NCI-H2171 treated with DMSO at 0.1 percent for 48 hours (cell line): ENCODE data around the gene RECK.
A peak's percentile ranks its signal among the peaks of the same experiment; 100 is the strongest.
"Not testable (repeated sequence)": the region's sequence is repeated elsewhere in the genome, so short reads cannot be mapped to it uniquely, and the experiment has no call there.

Experiments
- DNase-seq: peaks from one replicate; lab custom pipeline; 2025; lab: John Stamatoyannopoulos, UW

The RECK gene

GRCh38 chr9:36063804-36064447 is 27.2 kb downstream of the RECK start:
- DNase-seq: no peak

DNA sequence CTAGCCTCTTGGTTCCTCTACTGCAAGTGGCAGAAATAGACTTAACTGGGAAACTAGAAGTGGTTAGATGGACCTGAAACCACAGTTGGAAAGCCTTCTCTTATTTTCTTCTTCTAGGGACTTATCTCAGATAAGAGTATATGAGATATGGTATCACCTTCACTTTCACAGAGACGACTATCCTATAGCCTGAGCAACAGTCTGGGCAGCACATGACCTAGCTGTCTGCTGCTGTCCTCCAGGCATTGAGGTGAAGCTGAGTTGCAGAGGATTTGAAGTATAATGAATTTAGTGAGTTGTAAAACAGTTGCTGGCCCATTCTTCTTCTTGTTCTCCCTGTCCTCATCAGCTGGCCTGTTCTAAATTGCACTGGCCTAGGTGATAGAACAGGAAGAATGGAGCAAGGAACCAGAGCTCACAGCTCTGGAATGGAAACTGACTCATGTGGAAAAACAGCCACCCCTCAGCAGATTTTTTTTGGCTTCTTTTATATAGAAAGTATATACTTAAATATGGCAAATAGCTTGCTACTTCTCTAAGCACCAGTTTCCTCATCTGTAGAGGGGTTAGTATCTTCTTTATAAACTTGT is 27.8 kb downstream of the RECK start:
- DNase-seq: no peak

GRCh38 chr9:36074055-36074454 is 37.3 kb downstream of the RECK start:
- no peak for DNase-seq

- peak; percentile 71 for DNase-seq
Measured at GRCh38 chr9:36074870-36075532, 38.3 kb downstream of the RECK start.

GRCh38 chr9:36078051-36078450 is 41.3 kb downstream of the RECK start:
- DNase-seq: no peak

- no peak for DNase-seq
Measured at GRCh38 chr9:36080519-36080918, 43.8 kb downstream of the RECK start.

- DNase-seq: no peak
Measured at GRCh38 chr9:36082931-36083330, 46.2 kb downstream of the RECK start.

DNA sequence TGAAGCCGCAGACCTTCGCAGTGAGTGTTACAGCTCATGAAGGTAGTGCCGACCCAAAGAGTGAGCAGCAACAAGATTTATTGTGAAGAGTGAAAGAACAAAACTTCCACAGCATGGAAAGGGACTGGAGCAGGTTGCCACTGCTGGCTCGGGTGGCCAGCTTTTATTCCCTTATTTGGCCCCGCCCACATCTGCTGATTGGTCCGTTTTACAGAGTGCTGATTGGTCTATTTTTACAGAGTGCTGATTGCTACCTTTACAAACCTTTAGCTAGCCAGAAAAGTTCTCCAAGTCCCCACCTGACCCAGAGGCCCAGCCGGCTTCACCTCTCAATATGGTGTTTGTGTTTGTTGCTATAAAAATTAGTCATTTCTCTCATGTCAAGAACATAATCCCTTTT is 49.7 kb downstream of the RECK start:
- DNase-seq: no peak

DNA sequence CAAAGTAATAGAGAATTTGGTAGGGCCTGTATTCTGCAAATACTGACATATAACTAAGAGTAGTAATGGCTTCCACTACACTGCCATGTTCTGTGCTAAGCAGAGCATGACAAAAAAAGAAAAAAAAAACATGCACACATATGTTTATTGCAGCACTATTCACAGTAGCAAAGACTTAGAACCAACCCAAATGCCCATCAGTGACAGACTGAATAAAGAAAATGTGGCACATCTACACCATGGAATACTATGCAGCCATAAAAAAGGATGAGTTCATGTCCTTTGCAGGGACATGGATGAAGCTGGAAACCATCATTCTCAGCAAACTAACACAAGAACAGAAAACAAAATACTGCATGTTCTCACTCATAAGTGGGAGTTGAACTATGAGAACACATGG is 50.3 kb downstream of the RECK start:
- DNase-seq: not testable (repeated sequence)

DNA sequence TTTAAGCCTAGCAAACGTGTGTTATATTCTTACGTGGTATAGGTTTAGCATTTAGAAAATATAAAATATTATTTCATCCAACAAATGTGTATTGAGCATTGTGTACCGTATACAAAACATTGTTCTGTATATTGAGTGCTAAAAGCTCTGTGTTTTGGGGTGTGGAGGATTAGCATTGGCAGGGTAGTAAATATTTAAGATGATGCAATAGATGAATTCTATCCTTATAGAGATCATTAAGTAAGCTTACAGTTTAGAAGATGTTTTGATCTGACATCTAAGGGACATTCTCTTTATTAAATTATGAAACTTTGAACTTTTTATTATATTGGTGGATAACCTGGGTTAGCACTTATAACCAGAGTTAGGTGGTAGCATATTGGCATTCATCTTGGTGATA is 51.3 kb downstream of the RECK start:
- DNase-seq: no peak

DNA sequence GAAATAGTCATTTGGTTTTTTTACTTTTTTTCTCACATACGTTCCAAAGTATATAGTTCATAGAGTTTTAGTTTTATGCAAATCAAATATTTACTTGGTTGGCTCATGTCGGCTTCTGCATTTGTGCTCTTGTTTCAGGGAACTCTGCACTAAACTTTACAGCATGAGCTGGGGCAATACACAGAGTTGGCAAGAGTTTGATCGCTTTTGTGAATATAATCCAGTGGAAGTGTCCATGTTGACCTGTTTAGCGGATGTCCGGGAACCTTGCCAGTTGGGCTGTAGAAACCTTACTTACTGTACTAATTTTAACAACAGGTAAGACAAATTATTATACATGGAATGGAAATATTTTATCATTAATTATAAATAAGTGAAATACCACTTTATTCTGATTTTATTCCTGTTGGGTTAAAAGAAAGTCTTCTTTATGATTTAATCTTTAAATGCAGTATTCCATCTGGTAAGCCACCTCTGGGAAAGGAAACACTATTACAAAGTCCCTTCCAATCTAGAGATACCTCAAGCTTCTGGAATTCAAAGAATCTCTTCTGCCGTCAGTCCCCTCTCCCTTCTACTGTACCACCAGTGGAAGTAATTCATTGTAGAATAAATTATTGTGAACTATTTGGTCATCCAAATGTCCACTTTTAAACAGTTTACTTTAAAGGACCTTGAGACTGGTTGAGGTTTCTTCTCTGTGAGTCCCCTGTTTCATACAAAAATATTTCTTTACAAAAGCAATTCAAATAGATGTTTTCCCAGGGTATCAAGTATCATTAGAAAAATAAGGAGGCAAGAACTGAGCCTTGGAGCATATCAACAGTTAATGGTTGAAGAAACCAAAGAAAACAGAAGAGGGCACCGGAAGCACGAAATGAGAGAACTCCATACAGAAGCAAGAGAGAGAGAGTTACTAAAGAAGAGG is 54.6 kb downstream of the RECK start:
- no peak for DNase-seq

GRCh38 chr9:36092014-36092413 is 55.3 kb downstream of the RECK start:
- no peak for DNase-seq

GRCh38 chr9:36092509-36093215 is 55.9 kb downstream of the RECK start:
- no peak for DNase-seq

DNA sequence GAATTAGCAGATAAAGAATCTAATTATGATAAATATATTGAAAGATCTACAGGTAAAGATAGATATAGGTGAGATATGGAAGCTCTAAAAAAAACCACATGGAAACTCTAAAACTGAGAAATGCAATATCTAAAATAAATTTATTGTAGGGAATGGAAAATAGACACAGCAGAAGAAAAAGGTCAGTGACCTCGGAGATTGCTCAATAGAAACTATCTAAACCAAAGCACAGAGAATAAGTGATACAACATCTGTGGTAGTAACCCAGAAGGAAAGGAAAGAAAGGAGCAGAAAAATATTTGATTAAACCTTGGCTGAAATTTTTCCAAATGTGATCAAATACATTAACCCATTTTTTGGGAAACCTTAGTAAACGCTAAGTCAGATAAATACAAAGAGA is 56.7 kb downstream of the RECK start:
- DNase-seq: no peak

DNA sequence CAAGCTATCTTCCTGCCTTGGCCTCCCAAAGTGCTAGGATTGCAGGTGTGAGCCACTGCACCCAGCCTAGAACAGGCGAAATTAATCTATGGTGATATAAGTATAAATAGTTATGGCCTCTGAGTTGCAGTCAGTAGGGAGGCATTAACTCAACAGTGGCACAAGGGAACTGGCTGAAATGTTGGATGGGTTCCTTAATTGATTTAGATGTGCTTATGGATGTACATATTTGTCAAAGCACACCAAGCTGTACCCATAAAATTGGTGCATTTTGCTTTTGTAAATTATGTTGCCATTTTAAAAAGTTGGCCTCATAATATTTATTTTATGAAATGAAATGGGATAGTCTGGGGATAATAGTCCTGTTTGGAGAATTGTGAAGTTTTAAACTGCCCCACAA is 63.0 kb downstream of the RECK start:
- DNase-seq: no peak

DNA sequence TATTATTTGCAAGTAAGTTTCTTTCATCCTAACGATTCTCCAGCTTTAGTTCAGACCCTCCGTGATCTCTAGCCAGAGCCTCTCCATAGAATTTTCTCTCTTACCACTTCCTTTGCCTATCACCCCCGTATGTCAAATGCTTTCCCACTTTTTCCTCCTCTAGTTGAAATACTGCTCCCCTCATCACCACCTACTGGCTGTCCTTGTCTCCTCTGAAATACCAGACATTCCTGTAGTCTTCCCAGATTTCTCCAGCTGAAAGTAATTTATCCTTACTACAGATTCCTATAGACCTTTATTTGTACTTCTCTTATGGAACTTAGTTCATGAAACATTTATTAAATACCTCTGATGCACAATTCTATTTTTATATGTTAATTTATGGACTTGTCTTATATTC is 63.8 kb downstream of the RECK start:
- DNase-seq: no peak

- DNase-seq: no peak
Measured at GRCh38 chr9:36101916-36102741, 65.4 kb downstream of the RECK start.

- peak; percentile 27 for DNase-seq
Measured at GRCh38 chr9:36102742-36103495, 66.2 kb downstream of the RECK start.

DNA sequence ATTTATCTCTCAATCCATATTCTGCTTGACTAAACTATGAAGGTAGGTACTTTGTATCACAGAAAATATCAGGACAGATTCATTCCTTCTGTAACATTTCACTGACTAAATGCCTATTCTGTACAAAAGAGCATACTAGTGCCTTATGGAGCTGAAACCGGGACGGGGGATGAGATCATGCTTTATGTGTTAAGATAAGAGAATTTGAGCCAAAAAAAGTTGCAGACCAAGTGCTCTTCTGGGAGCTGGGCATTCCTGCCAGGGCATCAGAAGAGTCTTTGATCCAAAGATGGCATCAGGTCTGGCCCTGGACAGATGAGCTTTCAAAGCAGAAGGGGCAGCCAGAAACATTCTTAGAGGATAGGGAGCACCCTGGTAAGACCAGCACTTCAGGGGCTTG is 72.4 kb downstream of the RECK start:
- DNase-seq: no peak

DNA sequence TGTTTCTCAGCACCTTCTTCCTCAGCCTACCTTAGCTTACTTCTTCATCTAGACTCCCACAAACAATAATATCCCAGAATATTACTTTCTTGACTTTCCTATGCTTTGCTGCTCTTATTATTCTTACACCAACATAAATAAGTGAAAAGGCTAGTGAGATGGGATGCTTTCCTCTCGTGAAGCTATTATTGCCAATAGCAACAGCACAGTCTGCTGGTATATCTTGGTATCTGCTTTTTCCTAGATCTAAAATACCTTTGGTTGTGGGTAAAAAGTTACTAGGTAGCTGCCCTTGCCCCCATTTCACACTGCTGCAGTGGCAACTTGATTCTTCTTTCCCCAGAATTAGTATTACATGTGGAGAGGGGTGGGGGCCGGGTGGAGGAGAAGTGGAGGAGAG is 73.7 kb downstream of the RECK start:
- DNase-seq: no peak
